Measurements from ENCODE around the gene MR1. TPM values are rescaled to one million over a fixed set of nuclear protein-coding genes. Genes with fewer than 3 reads are reported as not detected.

The MR1 gene
- total RNA-seq, 4 donors from 2014 or later = 9.1 to 21.8 (median 13.8) TPM

DNA sequence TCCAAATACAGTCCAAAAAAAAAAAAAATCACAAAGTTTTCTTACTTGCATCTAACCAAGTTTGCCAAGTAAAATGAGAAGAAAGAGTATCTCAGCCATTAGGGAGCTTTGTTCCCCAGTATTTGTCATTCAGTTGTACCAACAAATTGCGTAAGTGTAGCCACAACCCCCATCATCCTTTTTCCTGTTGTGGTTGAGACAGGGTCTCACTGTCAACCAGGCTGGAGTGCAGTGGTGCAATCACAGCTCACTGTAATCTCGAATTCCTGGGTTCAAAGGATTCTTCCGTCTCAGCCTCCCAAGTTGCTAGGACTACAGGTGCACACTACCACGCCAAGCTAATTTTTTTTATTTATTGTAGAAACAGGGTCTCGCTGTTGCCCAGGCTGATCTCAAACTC lies 20.6 kb upstream of the MR1 start:
- DNase-seq = no peak
- TF ChIP-seq, protein P1, sequence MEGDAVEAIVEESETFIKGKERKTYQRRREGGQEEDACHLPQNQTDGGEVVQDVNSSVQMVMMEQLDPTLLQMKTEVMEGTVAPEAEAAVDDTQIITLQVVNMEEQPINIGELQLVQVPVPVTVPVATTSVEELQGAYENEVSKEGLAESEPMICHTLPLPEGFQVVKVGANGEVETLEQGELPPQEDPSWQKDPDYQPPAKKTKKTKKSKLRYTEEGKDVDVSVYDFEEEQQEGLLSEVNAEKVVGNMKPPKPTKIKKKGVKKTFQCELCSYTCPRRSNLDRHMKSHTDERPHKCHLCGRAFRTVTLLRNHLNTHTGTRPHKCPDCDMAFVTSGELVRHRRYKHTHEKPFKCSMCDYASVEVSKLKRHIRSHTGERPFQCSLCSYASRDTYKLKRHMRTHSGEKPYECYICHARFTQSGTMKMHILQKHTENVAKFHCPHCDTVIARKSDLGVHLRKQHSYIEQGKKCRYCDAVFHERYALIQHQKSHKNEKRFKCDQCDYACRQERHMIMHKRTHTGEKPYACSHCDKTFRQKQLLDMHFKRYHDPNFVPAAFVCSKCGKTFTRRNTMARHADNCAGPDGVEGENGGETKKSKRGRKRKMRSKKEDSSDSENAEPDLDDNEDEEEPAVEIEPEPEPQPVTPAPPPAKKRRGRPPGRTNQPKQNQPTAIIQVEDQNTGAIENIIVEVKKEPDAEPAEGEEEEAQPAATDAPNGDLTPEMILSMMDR (IDR thresholded peaks at IDR 0.05) = no peak
- no peak for TF ChIP-seq POLR2A (IDR thresholded peaks at IDR 0.05)
- 82 to 88% methylated on average over 5 of the region's 5 CpGs for WGBS, 2 donors
- no peaks in the 10 kb centered on the region for H3K9me3 ChIP-seq
- no peak overlapping the region for H3K4me3 ChIP-seq
- peaks cover 4 to 72% (median 30%) of the 10 kb centered on the region in 3 donors for H3K4me1 ChIP-seq
- intact Hi-C loops (cut with DNase I) = no loop called here
- no peak overlapping the region for H3K27ac ChIP-seq
- H3K36me3 ChIP-seq = peaks cover 0 to 5% (median 0%) of the 10 kb centered on the region in 3 donors
- no peaks in the 10 kb centered on the region for H3K27me3 ChIP-seq

DNA sequence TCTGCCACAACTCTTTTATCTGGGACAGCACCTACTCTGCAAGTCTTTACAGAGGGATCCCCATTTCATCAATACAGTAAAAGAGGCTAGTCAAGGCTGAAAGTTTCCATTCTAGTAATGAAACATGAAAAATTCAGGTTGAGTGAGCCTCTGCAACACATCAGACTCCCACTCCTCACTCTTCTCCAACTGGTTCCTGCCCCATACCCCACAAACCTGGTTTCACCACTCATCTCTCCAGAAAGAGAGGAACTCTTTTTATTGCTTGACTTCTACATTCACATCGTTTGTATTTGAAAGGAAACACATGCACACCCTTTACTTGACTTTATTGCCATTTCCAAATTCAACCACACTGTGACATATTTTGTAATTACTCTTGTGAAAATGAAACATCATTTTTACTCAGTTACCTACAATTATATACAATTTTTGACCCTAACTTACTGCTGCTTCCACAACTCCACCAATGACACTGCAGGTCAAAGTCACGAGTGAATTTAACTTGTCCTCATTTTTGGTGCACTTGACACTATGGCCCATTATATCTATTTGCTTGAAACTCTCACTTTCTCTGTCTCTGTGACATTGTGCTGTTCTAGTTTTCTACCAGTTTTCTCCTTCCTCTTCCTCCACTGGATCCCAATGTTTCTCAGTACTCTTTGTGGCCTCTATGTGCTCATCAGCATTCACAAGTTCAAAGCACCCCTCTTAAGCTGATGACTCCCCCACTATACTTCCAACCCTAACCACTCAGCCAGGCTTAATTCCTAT lies 19.1 kb upstream of the MR1 start:
- no peaks in the 10 kb centered on the region for H3K27me3 ChIP-seq
- intact Hi-C loops (cut with DNase I) = no loop called here
- H3K4me3 ChIP-seq = no peak overlapping the region
- no peak for DNase-seq
- H3K9me3 ChIP-seq = no peaks in the 10 kb centered on the region
- H3K27ac ChIP-seq = peak overlapping the region in 2 of 4 donors; percentile 2 to 37
- H3K4me1 ChIP-seq = peaks cover 4 to 87% (median 36%) of the 10 kb centered on the region in 3 donors
- H3K36me3 ChIP-seq = peaks cover 0 to 5% (median 0%) of the 10 kb centered on the region in 3 donors
- TF ChIP-seq, protein P1 (IDR thresholded peaks at IDR 0.05) = no peak
- TF ChIP-seq POLR2A (IDR thresholded peaks at IDR 0.05) = no peak
- 54 to 56% methylated on average over 2 of the region's 2 CpGs for WGBS, 2 donors

DNA sequence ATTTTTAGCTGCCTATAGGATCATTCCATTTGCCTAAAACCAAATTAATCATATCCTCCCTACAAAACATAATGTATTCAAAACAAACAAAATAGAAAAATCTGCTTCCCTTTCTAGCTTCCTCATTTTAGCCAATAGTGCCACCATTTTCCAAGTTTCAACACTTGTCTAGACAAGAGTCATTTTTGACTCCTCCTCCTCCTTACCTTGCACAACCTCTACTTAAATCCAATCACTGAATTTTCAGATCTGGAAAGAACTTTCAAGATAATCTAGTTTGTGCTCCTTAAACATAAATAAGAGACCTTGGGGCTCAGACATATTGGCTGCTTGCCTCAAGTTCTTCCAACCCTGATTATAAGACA lies 18.6 kb upstream of the MR1 start:
- intact Hi-C loops (cut with DNase I) = no loop called here
- peaks cover 4 to 91% (median 40%) of the 10 kb centered on the region in 3 donors for H3K4me1 ChIP-seq

DNA sequence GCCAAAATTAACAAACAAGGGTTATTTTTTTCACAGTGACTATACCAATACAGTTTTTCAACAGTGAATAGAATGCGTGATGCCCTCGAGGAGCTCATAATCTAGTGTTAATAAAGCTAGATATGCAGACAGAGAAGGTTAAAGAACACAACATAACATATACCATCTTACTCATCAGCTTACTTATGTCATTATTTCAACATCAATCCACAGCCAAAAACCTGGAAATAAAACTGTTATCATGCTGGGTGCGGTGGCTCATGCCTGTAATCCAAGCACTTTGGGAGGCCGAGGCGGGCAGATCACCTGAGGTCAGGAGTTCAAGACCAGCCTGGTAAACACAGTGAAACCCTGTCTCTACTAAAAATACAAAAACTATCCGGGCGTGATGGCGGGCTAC lies 17.2 kb upstream of the MR1 start:
- peaks cover 1 to 91% (median 29%) of the 10 kb centered on the region in 3 donors for H3K4me1 ChIP-seq
- intact Hi-C loops (cut with DNase I) = no loop called here
- TF ChIP-seq, protein P1 (IDR thresholded peaks at IDR 0.05) = no peak
- TF ChIP-seq POLR2A (IDR thresholded peaks at IDR 0.05) = no peak

More for the DNA sequence above, 18.6 kb upstream of the MR1 start:
- no peaks in the 10 kb centered on the region for H3K27me3 ChIP-seq
- TF ChIP-seq POLR2A (IDR thresholded peaks at IDR 0.05) = no peak
- TF ChIP-seq, protein P1 (IDR thresholded peaks at IDR 0.05) = no peak
- H3K27ac ChIP-seq = peak overlapping the region in 2 of 4 donors; percentile 2 to 37
- H3K36me3 ChIP-seq = peaks cover 0 to 5% (median 0%) of the 10 kb centered on the region in 3 donors
- no peak overlapping the region for H3K4me3 ChIP-seq
- H3K9me3 ChIP-seq = no peaks in the 10 kb centered on the region
- no peak for DNase-seq

DNA sequence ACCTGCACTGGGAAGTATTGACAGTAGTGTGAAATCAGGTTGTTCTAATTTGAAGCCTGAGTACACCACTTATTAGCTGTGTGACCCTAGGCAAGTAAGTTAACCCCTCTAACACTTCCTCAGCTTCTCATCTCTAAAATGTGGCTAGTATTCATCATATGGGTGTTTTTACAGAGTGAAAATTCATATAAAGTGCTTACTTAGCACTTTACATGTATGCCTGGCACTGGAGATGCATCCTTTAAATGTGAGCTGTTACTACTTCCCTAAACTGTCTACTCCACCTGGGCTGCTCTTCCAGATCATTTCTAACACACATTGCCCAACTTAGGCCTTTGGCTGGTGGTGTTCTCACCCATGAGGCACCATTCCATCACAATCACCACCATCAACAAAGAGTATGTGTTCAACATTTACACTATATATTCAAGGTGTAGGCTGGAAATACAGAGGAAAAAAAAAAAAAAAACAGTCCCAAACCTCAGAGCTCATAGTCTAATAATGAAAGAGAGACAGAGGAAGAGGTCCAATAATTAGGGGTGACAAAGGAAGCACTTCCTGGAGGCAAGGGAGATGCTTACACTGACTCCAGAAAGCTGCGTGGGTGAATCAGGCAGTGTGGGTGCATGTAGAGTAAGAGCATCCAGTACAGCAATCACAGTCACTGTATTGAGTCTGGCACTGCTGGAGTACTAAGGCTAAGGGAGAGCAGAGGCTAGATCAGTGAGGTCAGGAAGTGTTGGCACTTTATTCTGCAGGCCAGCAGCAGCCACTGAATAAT lies 14.7 kb upstream of the MR1 start:
- WGBS, 2 donors = 14 to 27% methylated on average over 1 of the region's 1 CpG
- H3K27me3 ChIP-seq = no peaks in the 10 kb centered on the region
- peaks cover 0 to 5% (median 0%) of the 10 kb centered on the region in 3 donors for H3K36me3 ChIP-seq
- peak overlapping the region in 1 of 4 donors; percentile 17 for H3K27ac ChIP-seq
- TF ChIP-seq POLR2A (IDR thresholded peaks at IDR 0.05) = no peak
- TF ChIP-seq, protein P1 (IDR thresholded peaks at IDR 0.05) = no peak
- no peak overlapping the region for H3K4me3 ChIP-seq
- no peak for DNase-seq
- H3K4me1 ChIP-seq = peaks cover 0 to 76% (median 25%) of the 10 kb centered on the region in 3 donors
- no peaks in the 10 kb centered on the region for H3K9me3 ChIP-seq
- intact Hi-C loops (cut with DNase I) = no loop called here

More for the DNA sequence above, 17.2 kb upstream of the MR1 start:
- H3K36me3 ChIP-seq = peaks cover 0 to 5% (median 0%) of the 10 kb centered on the region in 3 donors
- H3K9me3 ChIP-seq = no peaks in the 10 kb centered on the region
- no peak overlapping the region for H3K27ac ChIP-seq
- H3K27me3 ChIP-seq = no peaks in the 10 kb centered on the region
- H3K4me3 ChIP-seq = no peak overlapping the region
- no peak for DNase-seq
- 69 to 86% methylated on average over 8 of the region's 8 CpGs for WGBS, 2 donors
